Body of pancreas (tissue), 4 donors: ENCODE data around the gene ARAP2. TPM values are rescaled to one million over a fixed set of nuclear protein-coding genes. Genes with fewer than 3 reads are reported as not detected.

Source experiments
- ATAC-seq: fragments of 150-250 bp; one replicate; pipeline ENCODE4 v1.9.1; 2016
- DNase-seq, 4 donors: peaks; one replicate each; pipeline ENCODE4 v3.0.0-alpha.2; 2019
- H3K27ac ChIP-seq, 4 donors: fragments of 200-600 bp; sonication (generic); 1 replicate in 3 of 4; 2 replicates in 1 of 4; pipeline versions ENCODE4 v1.5.1 to v1.6.1; 2016 to 2019; ENCODE audit warnings: mild to moderate bottlenecking in 1 of 4, mixed read lengths in 1 of 4, moderate library complexity in 1 of 4
- H3K27me3 ChIP-seq, 2 donors: fragments of 200-600 bp; sonication (generic); one replicate each; pipeline ENCODE4 v1.6.0; 2016; ENCODE audit warnings: mild to moderate bottlenecking in 1 of 2
- H3K36me3 ChIP-seq, 2 donors: fragments of 200-600 bp; sonication (generic); replicated peaks in 1 of 2; 2 replicates each; pipeline ENCODE4 v1.5.1; 2016; ENCODE audit warnings: low read depth in 2 of 2; ENCODE audit not compliant: insufficient read depth in 1 of 2
- H3K4me1 ChIP-seq: fragments of 200-600 bp; sonication (generic); one replicate; pipeline ENCODE4 v1.6.0; 2016
- H3K4me3 ChIP-seq, 2 donors: fragments of 200-600 bp; sonication (generic); 1 replicate in 1 of 2; 2 replicates in 1 of 2; pipeline ENCODE4 v1.5.1; 2016 to 2019
- H3K9me3 ChIP-seq, 3 donors: fragments of 200-600 bp; sonication (generic); 1 replicate in 2 of 3; 2 replicates in 1 of 3; pipeline ENCODE4 v1.5.1; 2016
- CTCF ChIP-seq, 7 experiments: fragments of 450-650 bp in 4 of 7; fragments of 200-600 bp in 3 of 7; sonication (generic) in 3 of 7; IDR thresholded peaks; one replicate each; pipeline ENCODE4 v1.5.1; 2016 to 2019; ENCODE audit warnings: antibody characterized with exemption in 7 of 7
- POLR2A ChIP-seq, 3 donors: fragments of 450-650 bp; IDR thresholded peaks; one replicate each; pipeline ENCODE4 v1.6.1; 2016; ENCODE audit warnings: antibody characterized with exemption in 3 of 3, mild to moderate bottlenecking in 2 of 3
- WGBS, 2 donors: methylation state at CpG; one replicate each; pipeline ENCODE4 v1.1.5; 2017; 5-methylcytosine and 5-hydroxymethylcytosine counted together
- intact Hi-C: fragments of 100-400 bp; cut with DNase I; formaldehyde crosslinking; loops from one replicate; pipeline ENCODE4 v1.15.1; 2023
- total RNA-seq, 2 donors: library from RNA; depleted of rRNA; stranded (reverse); fragments of >200 nt; gene quantifications; one replicate each; pipeline ENCODE4 v1.1.0, GENCODE V29; 2016

The ARAP2 gene
- total RNA-seq, 2 donors from 2014 or later, result 12.5 to 14.3 TPM

DNA sequence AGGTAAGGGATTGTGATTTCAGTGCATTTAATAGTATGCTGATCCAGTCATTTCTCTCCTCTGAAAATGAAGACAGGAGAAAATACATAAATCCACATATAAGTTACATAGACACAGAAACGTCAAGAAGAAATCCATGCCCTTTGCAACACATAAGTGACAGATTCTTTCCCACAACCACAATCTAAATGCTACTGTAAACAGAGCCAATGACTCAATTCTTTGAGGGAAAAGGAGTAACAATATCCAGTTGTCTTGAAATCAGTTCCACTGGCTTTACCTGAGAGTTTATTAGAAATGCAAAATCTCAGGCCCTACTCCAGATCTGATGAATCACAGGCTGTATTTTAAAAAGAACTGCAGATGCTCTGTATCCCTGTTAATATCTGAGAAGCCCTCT lies 66.4 kb downstream of the ARAP2 start:
- no peak for DNase-seq
- no peaks in the 10 kb centered on the region for H3K9me3 ChIP-seq
- no peak for ATAC-seq
- no peaks in the 10 kb centered on the region for H3K36me3 ChIP-seq
- WGBS, 2 donors, result 47 to 55% methylated on average over 1 of the region's 1 CpG
- TF ChIP-seq CTCF (IDR thresholded peaks at IDR 0.05) (no peak), POLR2A (IDR thresholded peaks at IDR 0.05) (no peak)
- intact Hi-C loops, result no loop called here
- no peak overlapping the region for H3K27ac ChIP-seq
- no peak overlapping the region for H3K4me3 ChIP-seq
- peaks cover 14% of the 10 kb centered on the region for H3K4me1 ChIP-seq
- H3K27me3 ChIP-seq, result no peaks in the 10 kb centered on the region

GRCh38 chr4:36174570-36174969 lies 69.7 kb downstream of the ARAP2 start:
- H3K4me1 ChIP-seq, result peaks cover 8% of the 10 kb centered on the region
- no peak overlapping the region for H3K4me3 ChIP-seq
- no peaks in the 10 kb centered on the region for H3K27me3 ChIP-seq
- H3K36me3 ChIP-seq, result no peaks in the 10 kb centered on the region
- intact Hi-C loops, result no loop called here
- no peak for ATAC-seq
- no peak for TF ChIP-seq CTCF (IDR thresholded peaks at IDR 0.05)
- TF ChIP-seq POLR2A (IDR thresholded peaks at IDR 0.05), result no peak
- H3K9me3 ChIP-seq, result no peaks in the 10 kb centered on the region
- DNase-seq, result no peak
- H3K27ac ChIP-seq, result no peak overlapping the region

DNA sequence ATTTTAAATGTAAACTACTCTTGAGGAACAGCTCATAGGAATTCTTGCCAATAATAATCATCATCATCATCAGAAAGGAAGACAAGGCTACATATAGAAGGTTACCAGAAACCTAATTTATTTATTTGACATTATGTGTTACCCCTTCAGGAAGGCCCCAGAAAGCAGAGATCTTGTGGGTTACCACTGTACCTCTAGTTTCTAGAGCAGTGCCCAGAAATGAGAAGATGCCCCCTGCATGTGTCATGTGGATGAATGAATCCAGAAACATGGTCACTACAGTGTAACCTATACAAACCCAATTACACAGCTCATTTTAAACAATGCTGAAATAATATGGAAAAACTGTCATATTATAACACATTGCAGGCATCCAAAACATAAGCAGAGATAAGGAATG lies 70.4 kb downstream of the ARAP2 start:
- H3K36me3 ChIP-seq, result no peaks in the 10 kb centered on the region
- DNase-seq (no peak), ATAC-seq (no peak)
- H3K27ac ChIP-seq, result no peak overlapping the region
- no peak for TF ChIP-seq CTCF (IDR thresholded peaks at IDR 0.05)
- TF ChIP-seq POLR2A (IDR thresholded peaks at IDR 0.05), result no peak
- H3K27me3 ChIP-seq, result no peaks in the 10 kb centered on the region
- peaks cover 8% of the 10 kb centered on the region for H3K4me1 ChIP-seq
- H3K4me3 ChIP-seq, result no peak overlapping the region
- no peaks in the 10 kb centered on the region for H3K9me3 ChIP-seq
- intact Hi-C loops, result no loop called here

- Histone ChIP-seq H3K36me3 (no peaks in the 10 kb centered on the region), H3K9me3 (no peaks in the 10 kb centered on the region), H3K4me1 (peaks cover 8% of the 10 kb centered on the region), H3K27ac (no peak overlapping the region), H3K27me3 (no peaks in the 10 kb centered on the region), H3K4me3 (no peak overlapping the region)
- ATAC-seq (no peak), DNase-seq (peak; percentile 18 to 47 (median 25))
- 35 to 42% methylated on average over 2 of the region's 2 CpGs for WGBS, 2 donors
- TF ChIP-seq POLR2A (IDR thresholded peaks at IDR 0.05) (no peak), CTCF (IDR thresholded peaks at IDR 0.05) (no peak)
- intact Hi-C loops, result no loop called here
Measured at GRCh38 chr4:36172656-36173055, 71.7 kb downstream of the ARAP2 start.

GRCh38 chr4:36168127-36168878 lies 76.0 kb downstream of the ARAP2 start:
- WGBS, 2 donors, result 87% methylated on average over 6 of the region's 6 CpGs
- TF ChIP-seq CTCF (IDR thresholded peaks at IDR 0.05) (no peak), POLR2A (IDR thresholded peaks at IDR 0.05) (no peak)
- ATAC-seq (no peak), DNase-seq (no peak)
- Histone ChIP-seq H3K36me3 (peaks cover 0 to 7% of the 10 kb centered on the region in 2 donors), H3K4me1 (peaks cover 8% of the 10 kb centered on the region), H3K27ac (no peak overlapping the region), H3K27me3 (no peaks in the 10 kb centered on the region), H3K9me3 (no peaks in the 10 kb centered on the region), H3K4me3 (no peak overlapping the region)
- intact Hi-C loops, result no loop called here
